NCI-H345 (cell line): ENCODE measurements around the gene GRIN2A.

ENCODE experiments used
- DNase-seq: peaks from one replicate; lab custom pipeline; 2025; lab: John Stamatoyannopoulos, UW

The GRIN2A gene

GRCh38 chr16:9817586-9817985 is 364.6 kb downstream of the GRIN2A start:
- DNase-seq: no peak

GRCh38 chr16:9816644-9817043 is 365.6 kb downstream of the GRIN2A start:
- no peak for DNase-seq

- no peak for DNase-seq
Measured at GRCh38 chr16:9813665-9814064, 368.6 kb downstream of the GRIN2A start.

GRCh38 chr16:9808210-9808609 is 374.0 kb downstream of the GRIN2A start:
- DNase-seq: no peak

DNA sequence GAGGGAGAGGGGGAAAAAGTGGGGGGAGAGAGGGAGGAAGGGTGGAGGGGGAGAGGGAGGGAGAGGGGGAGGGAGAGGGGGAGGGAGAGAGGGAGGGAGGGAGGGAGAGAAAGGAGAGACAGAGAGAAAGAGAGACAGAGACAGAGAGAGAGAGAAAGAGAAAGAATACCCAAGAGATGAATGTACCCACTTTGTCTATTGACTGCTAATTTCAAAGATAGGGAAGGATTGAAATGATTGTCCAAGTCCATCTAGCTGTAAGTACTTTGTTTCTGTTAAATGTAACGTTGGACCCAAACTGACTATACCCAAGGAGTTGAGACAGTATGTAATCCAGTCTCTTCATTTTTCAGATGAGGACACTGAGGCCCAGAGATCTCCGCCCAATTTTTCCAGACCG is 374.9 kb downstream of the GRIN2A start:
- no peak for DNase-seq

DNA sequence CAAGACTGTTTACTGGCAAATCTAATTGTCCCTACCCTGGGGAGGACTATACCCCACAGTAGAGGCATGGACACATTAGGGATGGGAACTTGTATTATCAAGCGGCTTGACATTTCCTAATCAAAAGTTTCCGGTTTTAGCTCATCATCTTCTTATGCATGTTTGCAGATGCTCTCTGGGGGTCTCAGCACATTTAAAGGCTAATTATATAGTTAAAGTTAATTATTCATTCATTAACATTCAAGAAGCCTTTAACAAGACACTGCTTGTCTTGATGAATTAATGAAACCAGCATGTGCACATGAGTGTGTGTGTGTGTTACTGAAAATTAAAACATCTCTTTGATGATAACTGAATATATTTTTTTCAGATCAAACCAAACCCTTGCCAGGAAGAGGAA is 377.1 kb downstream of the GRIN2A start:
- DNase-seq: no peak

- DNase-seq: no peak
Measured at GRCh38 chr16:9802160-9802559, 380.1 kb downstream of the GRIN2A start.

GRCh38 chr16:9801651-9802050 is 380.6 kb downstream of the GRIN2A start:
- no peak for DNase-seq

DNA sequence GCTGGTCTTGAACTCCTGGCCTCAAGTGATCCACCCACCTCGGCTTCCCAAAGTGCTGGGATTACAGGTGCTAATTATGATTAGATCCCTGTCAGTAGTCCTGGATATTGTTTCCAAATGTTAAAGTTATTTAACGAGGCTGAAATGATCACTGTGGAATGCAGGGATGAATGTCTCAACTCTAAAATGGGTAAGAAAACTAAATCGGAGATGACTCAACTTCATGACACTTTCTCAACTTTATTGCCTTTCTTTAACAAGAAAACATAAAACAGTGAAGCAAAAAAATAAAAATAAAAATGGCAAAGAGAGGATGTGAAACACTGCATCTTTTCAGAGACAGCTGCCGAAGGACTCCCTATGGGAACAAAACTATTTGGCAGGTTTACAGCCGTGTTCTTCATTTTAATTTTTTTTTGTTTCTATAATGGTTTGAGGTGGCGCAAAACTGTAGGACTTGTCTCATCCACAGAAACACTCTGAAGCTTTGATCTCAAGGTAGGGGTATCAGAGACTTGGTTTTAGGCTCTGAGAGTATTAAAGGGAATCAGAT is 382.0 kb downstream of the GRIN2A start:
- no peak for DNase-seq

GRCh38 chr16:9798952-9799580 is 383.2 kb downstream of the GRIN2A start:
- DNase-seq: no peak

DNA sequence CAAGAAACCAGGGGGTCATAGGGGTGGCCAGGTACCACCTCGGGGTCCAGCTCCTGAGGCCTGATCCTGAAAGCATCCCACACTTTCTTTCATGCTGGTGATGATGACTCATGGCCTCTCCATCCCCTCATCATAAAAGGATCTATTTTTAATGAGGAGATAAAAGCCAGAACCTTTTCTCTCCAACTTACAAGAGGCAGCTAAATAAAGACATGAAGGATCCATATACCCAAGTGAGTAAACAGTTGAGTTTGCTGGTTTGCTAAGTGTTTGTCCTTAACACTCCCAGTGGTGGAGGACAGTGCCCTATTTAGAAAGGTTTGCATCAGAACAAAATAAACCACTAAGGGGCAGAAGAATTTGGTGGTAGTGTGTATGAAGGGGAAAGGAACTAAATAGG is 383.8 kb downstream of the GRIN2A start:
- no peak for DNase-seq

DNA sequence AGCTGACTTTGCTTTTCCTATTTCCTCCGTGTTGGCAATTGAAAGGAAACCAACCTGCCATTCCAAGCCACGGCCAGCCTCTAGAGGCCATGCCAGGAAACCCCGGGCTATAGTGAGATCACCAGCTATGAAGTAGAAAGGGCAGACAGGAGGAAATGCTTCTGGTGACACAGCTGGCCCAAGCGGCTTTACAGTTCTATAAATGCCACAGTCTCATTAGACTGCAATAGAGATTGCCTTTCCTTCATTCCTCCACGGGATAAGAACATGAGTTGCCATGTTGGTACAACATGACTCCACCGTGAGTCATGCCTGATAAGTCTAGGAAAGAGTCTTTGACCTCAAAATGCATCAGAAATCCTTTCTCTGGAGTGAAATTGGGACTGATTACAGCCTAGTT is 384.9 kb downstream of the GRIN2A start:
- no peak for DNase-seq

- DNase-seq: no peak
Measured at GRCh38 chr16:9793623-9794022, 388.6 kb downstream of the GRIN2A start.

- DNase-seq: no peak
Measured at GRCh38 chr16:9791556-9791955, 390.7 kb downstream of the GRIN2A start.

DNA sequence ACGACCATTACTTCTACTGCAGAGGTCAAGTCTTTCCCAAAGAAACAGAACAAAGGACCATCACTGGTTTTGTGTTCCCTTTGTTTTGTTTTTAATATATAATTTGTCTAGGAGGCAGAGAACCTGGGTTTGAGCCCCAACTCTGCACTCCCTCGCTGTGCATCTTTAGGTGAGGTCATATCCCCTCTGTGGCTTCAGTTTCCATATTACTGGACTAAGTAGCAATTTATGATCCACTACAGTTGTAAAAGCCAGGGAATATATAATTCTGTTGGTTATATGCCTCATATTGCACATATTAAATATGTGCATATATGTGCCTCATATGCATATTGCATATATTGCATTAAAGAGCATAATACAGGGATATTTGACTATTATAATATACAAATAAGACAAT is 392.0 kb downstream of the GRIN2A start:
- no peak for DNase-seq

DNA sequence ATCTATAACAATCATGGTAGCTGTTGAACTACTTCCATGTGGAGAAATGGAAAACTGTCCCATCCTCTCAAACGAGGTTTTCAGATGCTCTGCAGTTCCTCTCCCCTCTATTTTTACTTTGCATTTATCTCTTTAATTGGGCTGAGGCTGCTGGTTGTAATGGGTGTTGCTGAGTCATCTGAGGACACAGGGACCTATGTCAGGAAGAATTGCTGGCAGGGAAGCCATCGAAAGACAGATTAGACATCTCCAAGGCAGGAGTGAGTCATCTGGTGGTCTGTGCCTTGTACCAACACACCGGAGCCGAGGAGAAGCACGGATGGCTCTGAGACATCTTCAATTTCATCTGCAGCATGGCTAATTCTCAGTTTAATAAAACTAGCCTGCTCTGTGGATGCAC is 394.5 kb downstream of the GRIN2A start:
- DNase-seq: no peak

DNA sequence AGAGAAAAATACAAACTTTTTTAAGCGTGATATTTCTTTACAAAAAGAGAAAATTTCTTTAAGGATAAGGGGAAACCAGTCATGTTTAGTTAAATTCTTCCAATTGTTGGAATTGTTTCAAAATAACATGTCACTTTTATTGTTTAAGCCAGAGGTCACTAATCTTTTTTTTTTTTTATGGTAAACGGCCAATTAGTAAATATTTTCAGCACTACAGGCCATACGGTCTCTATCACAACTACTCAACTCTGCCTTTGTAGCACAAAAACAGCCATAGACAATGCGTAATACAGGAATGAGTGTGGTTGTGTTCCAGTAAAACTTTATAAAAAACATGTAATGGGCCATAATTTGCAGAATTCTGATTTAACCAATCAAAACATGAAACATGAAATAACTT is 401.4 kb downstream of the GRIN2A start:
- DNase-seq: no peak

DNA sequence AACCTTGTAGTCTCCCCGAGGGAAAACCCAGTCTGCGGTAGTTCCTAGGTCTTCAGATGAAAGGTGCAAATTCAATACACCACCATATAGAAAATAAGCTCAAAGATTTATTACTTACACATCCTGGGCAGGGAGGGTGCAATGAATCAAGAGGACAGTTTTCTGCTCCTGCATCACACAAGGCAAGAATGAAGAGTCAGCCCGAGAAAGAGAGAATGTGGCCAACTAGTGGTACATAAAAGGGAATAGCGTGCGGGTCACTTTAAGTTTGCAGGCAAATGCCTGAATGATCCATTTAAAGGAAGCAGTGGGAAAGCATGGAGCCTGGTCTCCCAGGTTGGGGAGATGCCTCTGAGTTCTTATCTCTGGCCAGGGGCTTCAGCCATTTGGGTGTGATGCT is 403.4 kb downstream of the GRIN2A start:
- DNase-seq: no peak

DNA sequence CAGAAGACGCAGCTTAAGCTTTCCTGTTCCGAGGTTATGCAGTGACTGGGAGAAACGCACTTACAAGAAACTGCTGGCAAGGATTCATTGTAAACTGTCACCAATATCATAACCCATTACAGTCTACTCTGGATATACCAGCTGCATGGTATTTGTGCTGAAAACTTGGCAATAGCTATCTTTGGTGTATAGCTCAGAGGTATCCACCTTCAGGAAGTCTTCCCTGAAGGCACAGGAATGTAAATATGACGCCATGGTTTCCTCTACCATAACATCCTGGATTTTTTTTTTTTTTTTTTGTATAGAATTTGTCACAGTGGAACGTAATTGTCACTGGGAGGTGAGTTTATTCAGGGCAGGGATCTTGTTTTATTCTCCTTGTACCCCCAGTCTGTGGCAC is 406.2 kb downstream of the GRIN2A start:
- no peak for DNase-seq

DNA sequence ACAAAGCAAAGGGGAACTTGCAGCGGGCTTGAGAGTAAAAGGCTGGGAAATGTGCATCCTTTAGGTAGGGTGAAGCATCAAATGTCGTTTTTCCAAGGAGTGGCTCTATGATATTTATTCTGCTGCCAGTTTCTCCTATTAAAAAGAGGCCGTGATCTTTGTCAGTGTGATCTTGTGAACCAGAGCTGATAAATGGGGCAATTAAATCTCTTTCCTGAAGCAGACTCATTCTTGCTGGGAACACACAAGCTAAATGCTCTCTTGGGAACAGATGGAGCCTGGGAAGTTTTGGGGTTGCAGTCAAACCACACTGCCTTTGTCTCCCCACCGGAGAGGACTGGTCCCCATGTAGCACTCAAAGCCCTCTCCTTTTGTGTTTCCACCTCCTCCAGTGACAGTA is 408.9 kb downstream of the GRIN2A start:
- no peak for DNase-seq

DNA sequence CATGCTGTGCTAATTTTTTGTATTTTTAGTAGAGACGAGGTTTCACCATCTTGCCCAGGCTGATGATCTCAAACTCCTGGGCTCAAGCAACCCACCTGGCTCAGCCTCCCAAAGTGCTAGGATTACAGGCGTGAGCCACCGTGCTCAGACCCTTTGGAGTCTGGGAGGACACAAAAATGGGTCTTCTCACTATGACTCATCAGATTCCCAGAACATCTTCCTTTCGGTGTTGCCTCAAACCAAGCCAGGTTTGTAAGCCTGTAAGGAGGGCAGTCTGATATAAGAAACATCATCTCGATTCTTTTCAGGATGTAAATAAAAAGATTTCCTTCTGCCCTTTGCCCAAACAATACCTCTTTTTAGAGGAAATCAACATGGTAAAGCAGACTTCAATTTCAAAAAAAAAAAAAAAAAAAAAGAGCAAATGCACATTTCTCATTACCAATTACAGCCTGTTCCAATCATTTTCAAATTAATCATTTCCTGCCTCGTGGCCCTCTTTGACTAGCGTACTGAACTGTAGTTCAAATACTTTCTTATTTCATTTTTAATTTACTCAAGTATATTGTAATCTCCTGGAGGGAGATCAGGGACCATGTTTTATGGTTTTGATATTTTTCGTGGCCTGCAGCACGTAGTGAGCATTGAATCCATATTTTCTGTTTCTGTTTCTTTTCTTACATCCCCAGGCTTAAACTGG is 409.6 kb downstream of the GRIN2A start:
- DNase-seq: no peak

GRCh38 chr16:9766891-9767290 is 415.3 kb downstream of the GRIN2A start:
- DNase-seq: no peak

DNA sequence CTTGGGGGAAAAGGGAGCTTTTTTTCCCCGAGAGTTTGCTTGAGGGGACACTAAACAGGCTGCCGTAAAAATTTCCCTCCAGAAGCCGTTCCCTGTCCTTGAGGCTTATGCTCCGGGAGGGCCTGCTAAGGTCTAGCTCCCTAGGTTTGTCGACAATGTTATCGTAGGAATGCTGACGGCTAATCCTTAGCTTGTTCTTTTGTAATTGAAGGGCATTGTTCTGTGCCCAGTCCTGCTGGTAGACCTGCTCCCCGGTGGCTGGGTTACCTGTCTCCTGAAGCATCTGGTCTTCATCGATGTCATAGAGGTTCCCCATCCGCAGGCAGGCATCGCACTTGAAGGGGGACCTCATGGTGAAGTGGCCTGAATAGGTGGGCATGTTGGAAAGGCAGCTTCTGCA is 418.7 kb downstream of the GRIN2A start:
- no peak for DNase-seq

- no peak for DNase-seq
Measured at GRCh38 chr16:9761870-9762269, 420.4 kb downstream of the GRIN2A start.
